HG03460 (cell line): ENCODE data around the gene SLC2A11.
"Not testable (repeated sequence)": the region's sequence is repeated elsewhere in the genome, so short reads cannot be mapped to it uniquely, and the experiment has no call there.

Experiments used
- ATAC-seq: cut with Tn5 transposase; IDR thresholded peaks from one replicate; pipeline ENCODE4 v1.9.1; 2021; ENCODE audit not compliant: unreplicated experiment

The SLC2A11 gene

GRCh38 chr22:23903328-23903971, 45.8 kb downstream of the SLC2A11 start:
- no peak for ATAC-seq

GRCh38 chr22:23904573-23905254, 47.0 kb downstream of the SLC2A11 start:
- no peak for ATAC-seq

- ATAC-seq: no peak
These were observed 49.0 kb downstream of the SLC2A11 start for GRCh38 chr22:23906641-23907040.

- not testable (repeated sequence) for ATAC-seq
These were observed 49.7 kb downstream of the SLC2A11 start for GRCh38 chr22:23907423-23907822.

GRCh38 chr22:23908587-23909205, 51.0 kb downstream of the SLC2A11 start:
- ATAC-seq: no peak

- no peak for ATAC-seq
These were observed 51.7 kb downstream of the SLC2A11 start for GRCh38 chr22:23909296-23909898.

GRCh38 chr22:23910496-23911190, 53.0 kb downstream of the SLC2A11 start:
- ATAC-seq: no peak

GRCh38 chr22:23911318-23911980, 53.8 kb downstream of the SLC2A11 start:
- ATAC-seq: no peak

GRCh38 chr22:23912293-23912903, 54.7 kb downstream of the SLC2A11 start:
- no peak for ATAC-seq

GRCh38 chr22:23913306-23913660, 55.6 kb downstream of the SLC2A11 start:
- ATAC-seq: peak; percentile 9

GRCh38 chr22:23913661-23914353, 56.1 kb downstream of the SLC2A11 start:
- peak; percentile 88 for ATAC-seq

GRCh38 chr22:23915290-23915689, 57.6 kb downstream of the SLC2A11 start:
- no peak for ATAC-seq

GRCh38 chr22:23920267-23920611, 62.6 kb downstream of the SLC2A11 start:
- not testable (repeated sequence) for ATAC-seq

GRCh38 chr22:23921586-23922201, 64.0 kb downstream of the SLC2A11 start:
- not testable (repeated sequence) for ATAC-seq

GRCh38 chr22:23922921-23923320, 65.2 kb downstream of the SLC2A11 start:
- ATAC-seq: no peak

GRCh38 chr22:23925020-23925606, 67.4 kb downstream of the SLC2A11 start:
- no peak for ATAC-seq

- no peak for ATAC-seq
These were observed 68.9 kb downstream of the SLC2A11 start for GRCh38 chr22:23926561-23926960.
